ENCODE data around the gene SLX4IP.

- TF ChIP-seq POLR2A (IDR thresholded peaks at IDR 0.05) (no peak), POLR2AphosphoS5 (IDR thresholded peaks at IDR 0.05) (no peak), CTCF (IDR thresholded peaks at IDR 0.05) (no peak)
Measured at GRCh38 chr20:10636326-10636818, 201.3 kb downstream of the SLX4IP start.
